Coronary artery (tissue), 2 donors: ENCODE results near the gene MLYCD.

Experiments used
- DNase-seq: peaks from one replicate; pipeline ENCODE4 v3.0.0-alpha.2; 2017; ENCODE audit warnings: low spot score
- H3K27ac ChIP-seq, 2 donors: fragments of 200-600 bp; sonication (generic); one replicate each; pipeline ENCODE4 v1.5.1; 2016 to 2019
- H3K4me3 ChIP-seq: fragments of 200-600 bp; sonication (generic); 2 replicates; pipeline ENCODE4 v1.5.1; 2016; ENCODE audit warnings: mild to moderate bottlenecking, moderate library complexity
- TF ChIP-seq, protein P1 (sequence below): fragments of 200-600 bp; sonication (generic); IDR thresholded peaks from one replicate; pipeline ENCODE4 v1.5.1; 2019; ENCODE audit warnings: antibody characterized with exemption

Gene MLYCD

DNA sequence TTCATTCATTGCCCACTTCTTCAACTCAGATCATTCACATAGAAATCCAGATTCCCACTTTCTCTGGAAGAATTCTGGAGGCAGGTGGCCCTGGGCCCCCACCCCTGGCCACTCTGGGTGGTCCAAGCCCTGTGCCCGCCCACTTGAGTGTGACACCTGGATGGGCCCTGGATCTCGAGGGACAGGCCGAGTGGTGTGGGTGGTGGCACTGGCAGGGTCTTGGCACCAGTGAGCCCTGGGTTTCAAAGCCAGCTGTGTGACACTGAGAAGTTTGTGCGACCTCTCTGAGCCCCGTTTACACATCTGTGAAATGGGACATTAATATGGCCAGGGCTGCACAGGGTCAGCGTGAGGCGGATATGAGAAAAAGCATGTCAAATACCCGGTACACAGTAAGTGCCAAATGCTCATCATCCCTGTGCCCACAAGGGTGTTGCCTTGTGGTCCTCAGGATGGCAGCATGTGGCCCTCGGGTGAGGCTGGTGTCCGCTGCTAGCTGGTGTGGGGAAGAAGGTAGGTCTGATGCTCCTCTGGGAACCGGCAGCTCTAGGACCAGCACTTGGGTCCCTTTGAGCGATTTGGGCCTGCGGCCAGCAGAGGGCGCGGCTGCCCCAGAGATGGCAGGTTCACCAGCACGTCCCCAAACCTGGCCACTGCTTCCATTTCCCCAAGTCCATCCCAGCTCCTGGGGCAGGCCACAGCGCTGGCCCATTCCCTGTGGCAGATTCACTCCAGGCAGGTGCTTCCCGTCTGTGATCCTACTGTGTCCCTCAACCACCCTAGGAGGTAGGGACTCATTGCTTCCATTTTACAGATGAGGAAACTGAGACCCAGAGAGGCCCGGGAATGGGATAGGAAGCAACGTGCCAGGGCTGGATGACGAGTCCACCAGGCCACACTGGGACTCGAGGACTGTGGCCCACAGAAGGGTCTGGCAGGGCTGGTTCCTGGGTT, 57.7 kb downstream of the MLYCD start:
- TF ChIP-seq, protein P1, sequence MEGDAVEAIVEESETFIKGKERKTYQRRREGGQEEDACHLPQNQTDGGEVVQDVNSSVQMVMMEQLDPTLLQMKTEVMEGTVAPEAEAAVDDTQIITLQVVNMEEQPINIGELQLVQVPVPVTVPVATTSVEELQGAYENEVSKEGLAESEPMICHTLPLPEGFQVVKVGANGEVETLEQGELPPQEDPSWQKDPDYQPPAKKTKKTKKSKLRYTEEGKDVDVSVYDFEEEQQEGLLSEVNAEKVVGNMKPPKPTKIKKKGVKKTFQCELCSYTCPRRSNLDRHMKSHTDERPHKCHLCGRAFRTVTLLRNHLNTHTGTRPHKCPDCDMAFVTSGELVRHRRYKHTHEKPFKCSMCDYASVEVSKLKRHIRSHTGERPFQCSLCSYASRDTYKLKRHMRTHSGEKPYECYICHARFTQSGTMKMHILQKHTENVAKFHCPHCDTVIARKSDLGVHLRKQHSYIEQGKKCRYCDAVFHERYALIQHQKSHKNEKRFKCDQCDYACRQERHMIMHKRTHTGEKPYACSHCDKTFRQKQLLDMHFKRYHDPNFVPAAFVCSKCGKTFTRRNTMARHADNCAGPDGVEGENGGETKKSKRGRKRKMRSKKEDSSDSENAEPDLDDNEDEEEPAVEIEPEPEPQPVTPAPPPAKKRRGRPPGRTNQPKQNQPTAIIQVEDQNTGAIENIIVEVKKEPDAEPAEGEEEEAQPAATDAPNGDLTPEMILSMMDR = peak; percentile 60
- peak; percentile 86 for DNase-seq
- peak overlapping the region in 1 of 2 donors; percentile 9 for H3K27ac ChIP-seq
- no peak overlapping the region for H3K4me3 ChIP-seq

DNA sequence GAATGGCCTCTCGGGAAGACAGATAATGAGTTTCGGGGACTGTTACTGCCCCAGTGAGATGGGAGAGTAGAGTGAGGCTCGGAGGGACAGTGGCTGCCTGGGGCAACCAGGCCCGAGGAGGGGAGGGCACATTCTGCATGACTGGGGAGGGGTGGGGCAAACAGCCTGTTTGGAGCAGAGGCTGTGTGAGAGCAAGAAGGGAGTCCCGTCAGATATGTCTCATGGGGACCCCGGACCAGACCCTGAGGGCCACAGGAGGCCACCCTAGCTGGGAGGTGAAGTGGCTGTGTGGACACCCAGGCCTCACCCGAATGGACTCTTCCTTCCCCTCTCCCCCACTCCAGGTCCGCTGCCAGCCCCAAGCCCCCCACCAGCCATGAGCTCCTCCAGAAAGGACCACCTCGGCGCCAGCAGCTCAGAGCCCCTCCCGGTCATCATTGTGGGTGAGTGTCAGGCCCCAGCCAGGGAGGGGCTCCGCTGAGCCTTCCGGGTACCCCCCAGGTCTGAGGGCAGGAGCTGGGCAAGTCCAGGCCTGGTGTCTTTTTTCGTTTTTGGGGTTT, 58.5 kb downstream of the MLYCD start:
- DNase-seq = no peak
- TF ChIP-seq, protein P1 = no peak
- Histone ChIP-seq H3K27ac (peak overlapping the region in 1 of 2 donors; percentile 9), H3K4me3 (no peak overlapping the region)

DNA sequence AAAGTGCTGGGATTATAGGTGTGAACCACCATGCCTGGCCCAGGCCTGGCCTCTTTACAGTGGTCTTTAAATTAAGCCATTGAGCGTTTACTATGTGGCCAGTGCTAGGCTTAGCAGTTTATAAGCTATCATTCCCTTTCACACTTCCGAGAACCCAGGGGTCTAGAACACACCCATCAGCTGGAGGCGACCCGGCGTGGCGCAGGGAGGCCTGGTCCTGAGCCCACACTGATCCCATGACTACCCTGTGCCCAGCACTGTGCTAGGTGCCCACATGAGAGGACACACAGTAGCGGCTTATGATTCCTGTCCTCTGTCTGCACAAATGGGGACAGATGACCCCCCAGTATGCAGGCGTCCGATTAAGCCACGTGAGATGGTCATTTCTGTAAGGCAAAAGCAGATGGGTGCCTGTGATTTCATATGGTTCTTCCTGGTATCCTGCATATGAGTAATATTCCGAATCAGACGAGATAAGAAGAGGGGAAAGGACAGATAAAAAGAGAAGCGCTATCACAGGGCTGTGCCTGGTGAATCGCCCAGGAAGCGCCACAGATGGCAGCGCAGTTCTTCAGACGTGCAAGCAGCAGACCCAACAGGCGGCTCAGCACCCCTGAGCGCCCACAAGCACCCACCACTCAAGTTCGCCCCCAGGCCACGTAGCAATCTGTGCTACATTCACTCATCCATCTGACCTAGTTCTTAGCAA, 59.4 kb downstream of the MLYCD start:
- TF ChIP-seq, protein P1 = no peak
- no peak for DNase-seq
- Histone ChIP-seq H3K4me3 (no peak overlapping the region), H3K27ac (no peak overlapping the region)

DNA sequence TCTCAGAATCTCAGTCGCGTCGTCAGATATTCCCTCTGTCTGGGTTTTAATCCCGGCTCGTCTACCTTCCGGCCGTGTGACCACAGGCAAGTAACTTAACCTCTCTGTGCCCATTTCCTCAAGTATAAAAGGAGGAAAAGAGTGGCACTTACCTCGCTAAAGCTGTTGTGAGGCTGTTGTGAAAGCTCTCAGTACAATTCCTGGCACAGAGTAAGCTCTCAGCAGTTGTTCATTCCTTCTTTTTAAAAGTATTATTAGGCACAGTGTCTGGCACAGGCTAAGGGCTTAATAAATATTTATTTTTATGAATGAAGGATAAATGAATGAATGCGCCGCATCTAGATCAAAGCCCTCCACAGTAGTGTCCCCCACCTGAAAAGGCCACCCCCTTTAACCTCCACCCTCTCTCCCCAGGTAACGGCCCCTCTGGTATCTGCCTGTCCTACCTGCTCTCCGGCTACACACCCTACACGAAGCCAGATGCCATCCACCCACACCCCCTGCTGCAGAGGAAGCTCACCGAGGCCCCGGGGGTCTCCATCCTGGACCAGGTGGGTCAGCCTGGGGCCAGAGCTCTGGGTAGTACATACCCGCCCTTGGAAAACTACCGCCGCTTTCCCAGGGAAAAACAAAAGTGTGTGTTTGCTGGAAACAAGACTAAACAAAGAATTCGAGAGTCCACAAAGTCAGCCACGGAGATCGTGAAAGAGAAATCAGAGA, 60.1 kb downstream of the MLYCD start:
- TF ChIP-seq, protein P1 = no peak
- no peak overlapping the region for H3K4me3 ChIP-seq
- no peak for DNase-seq
- no peak overlapping the region for H3K27ac ChIP-seq

DNA sequence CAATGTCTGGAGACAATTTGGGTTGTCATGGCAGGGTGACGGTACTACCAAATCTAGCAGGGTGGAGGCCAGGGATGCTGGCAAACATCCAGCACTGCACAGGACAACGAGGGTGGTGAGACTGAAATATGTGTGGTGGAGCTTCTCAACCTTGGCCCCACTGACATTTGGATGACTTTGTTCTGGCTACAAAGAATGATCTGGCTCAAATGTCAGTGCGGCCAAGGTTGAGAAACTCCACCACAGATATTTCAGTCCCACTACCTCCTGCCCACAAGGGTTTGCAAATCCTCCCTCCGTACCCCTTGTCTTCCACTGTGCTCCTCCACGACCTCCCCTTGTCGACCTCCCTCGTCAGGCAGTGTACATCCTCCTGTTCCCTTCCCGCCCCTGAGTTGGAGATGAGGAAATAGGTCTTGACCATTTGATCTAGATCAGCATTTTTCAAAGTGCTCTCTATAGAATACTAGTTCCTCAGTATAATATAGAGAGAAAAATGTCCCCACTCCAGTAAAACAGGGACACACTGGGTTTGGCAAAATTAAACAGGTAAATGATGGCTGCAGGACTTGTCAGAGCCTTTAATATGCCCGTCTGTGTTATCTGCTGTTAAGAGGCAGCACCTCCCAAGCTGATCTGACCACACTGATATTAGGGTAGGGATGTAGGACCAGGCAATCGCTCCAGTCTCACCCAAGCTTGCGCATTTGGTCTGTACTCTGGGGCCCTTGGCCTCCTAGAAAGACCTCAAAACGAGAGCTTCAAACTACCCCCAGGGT, 60.9 kb downstream of the MLYCD start:
- Histone ChIP-seq H3K4me3 (no peak overlapping the region), H3K27ac (no peak overlapping the region)
- TF ChIP-seq, protein P1 = no peak
- DNase-seq = no peak
